Gastroesophageal sphincter (tissue), 3 donors: ENCODE measurements around the gene KNTC1.

ENCODE experiments used
- POLR2A ChIP-seq, 2 donors: fragments of 450-650 bp; IDR thresholded peaks; one replicate each; pipeline ENCODE4 v1.6.1; 2017; ENCODE audit warnings: antibody characterized with exemption in 2 of 2, mild to moderate bottlenecking in 2 of 2, moderate library complexity in 1 of 2
- POLR2AphosphoS5 ChIP-seq: sonication (generic); formaldehyde crosslinking; IDR thresholded peaks from one replicate; pipeline ENCODE4 v1.6.1; 2017; ENCODE audit warnings: antibody characterized with exemption
- TF ChIP-seq, protein P1 (sequence below), 4 experiments: fragments of 200-600 bp in 2 of 4; fragments of 450-650 bp in 2 of 4; sonication (generic) in 1 of 4; IDR thresholded peaks; one replicate each; pipeline ENCODE4 v1.5.1; 2017 to 2019; ENCODE audit warnings: antibody characterized with exemption in 4 of 4, mild to moderate bottlenecking in 2 of 4, moderate library complexity in 2 of 4

DNA sequence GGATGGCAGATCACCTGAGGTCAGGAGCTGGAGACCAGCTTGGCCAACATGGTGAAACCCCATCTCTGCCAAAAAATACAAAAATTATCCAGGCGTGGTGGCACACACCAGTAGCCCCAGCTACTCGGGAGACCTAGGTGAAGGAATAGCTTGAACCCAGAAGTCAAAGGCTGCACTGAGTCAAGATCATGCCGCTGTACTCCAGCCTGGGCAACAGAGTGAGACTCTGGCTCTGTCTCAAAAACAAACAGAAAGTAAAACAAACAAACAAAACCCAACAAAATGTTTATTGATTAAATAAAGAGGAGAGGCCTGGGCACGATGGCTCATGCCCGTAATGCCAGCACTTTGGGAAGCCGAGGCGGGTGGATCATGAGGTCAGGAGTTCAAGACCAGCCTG is 31.8 kb upstream of the KNTC1 start:
- TF ChIP-seq POLR2A (IDR thresholded peaks at IDR 0.05) (no peak), POLR2AphosphoS5 (no peak)
- TF ChIP-seq, protein P1, sequence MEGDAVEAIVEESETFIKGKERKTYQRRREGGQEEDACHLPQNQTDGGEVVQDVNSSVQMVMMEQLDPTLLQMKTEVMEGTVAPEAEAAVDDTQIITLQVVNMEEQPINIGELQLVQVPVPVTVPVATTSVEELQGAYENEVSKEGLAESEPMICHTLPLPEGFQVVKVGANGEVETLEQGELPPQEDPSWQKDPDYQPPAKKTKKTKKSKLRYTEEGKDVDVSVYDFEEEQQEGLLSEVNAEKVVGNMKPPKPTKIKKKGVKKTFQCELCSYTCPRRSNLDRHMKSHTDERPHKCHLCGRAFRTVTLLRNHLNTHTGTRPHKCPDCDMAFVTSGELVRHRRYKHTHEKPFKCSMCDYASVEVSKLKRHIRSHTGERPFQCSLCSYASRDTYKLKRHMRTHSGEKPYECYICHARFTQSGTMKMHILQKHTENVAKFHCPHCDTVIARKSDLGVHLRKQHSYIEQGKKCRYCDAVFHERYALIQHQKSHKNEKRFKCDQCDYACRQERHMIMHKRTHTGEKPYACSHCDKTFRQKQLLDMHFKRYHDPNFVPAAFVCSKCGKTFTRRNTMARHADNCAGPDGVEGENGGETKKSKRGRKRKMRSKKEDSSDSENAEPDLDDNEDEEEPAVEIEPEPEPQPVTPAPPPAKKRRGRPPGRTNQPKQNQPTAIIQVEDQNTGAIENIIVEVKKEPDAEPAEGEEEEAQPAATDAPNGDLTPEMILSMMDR (IDR thresholded peaks at IDR 0.05): no peak
